NCI-H2227 (cell line): ENCODE results near the gene UBL3.

Experiments used
- DNase-seq: peaks from one replicate; lab custom pipeline; 2025; ENCODE audit not compliant: unreplicated experiment; lab: John Stamatoyannopoulos, UW

The UBL3 gene

GRCh38 chr13:29810898-29811297 lies 39.5 kb downstream of the UBL3 start:
- DNase-seq = no peak

GRCh38 chr13:29810145-29810742 lies 40.2 kb downstream of the UBL3 start:
- DNase-seq = no peak

- DNase-seq = no peak
These were observed 42.2 kb downstream of the UBL3 start for GRCh38 chr13:29808264-29808663.

- no peak for DNase-seq
These were observed 44.1 kb downstream of the UBL3 start for GRCh38 chr13:29805994-29806979.

- DNase-seq = no peak
These were observed 47.2 kb downstream of the UBL3 start for GRCh38 chr13:29803221-29803620.

- no peak for DNase-seq
These were observed 47.8 kb downstream of the UBL3 start for GRCh38 chr13:29802621-29803020.

DNA sequence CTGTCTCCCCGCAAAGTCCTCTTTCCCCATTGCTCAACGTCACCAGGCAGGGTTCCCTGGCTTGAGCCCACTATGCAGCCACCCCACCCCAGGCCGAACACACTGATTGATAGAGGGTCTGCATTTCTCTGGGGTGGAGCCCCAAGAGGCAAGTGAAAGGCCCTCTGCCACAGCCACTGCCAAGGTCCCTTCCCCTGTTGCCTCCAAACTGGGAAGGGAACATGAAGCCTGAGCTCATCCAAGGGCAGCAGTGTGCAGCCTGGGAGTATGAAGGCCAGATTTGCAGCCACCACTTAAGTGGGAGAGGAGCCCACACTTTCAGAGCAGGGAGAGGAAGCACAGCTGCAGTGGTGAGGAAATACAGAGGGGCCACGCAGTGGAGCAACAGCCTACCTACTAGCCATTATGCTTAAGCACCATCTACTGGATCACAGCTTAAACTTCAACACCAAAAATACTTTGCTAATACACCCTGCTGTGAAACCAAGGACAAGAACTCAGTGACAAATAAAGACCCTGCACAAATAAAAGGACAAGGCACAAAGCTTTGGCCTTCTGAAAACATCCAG lies 48.6 kb downstream of the UBL3 start:
- DNase-seq = no peak

- DNase-seq = no peak
These were observed 49.3 kb downstream of the UBL3 start for GRCh38 chr13:29801102-29801501.

- no peak for DNase-seq
These were observed 49.7 kb downstream of the UBL3 start for GRCh38 chr13:29800687-29801086.

- DNase-seq = no peak
These were observed 51.4 kb downstream of the UBL3 start for GRCh38 chr13:29799041-29799440.

- DNase-seq = no peak
These were observed 58.2 kb downstream of the UBL3 start for GRCh38 chr13:29791997-29792780.

GRCh38 chr13:29791508-29791907 lies 58.9 kb downstream of the UBL3 start:
- no peak for DNase-seq

GRCh38 chr13:29786698-29787097 lies 63.7 kb downstream of the UBL3 start:
- no peak for DNase-seq

GRCh38 chr13:29785978-29786377 lies 64.4 kb downstream of the UBL3 start:
- no peak for DNase-seq

DNA sequence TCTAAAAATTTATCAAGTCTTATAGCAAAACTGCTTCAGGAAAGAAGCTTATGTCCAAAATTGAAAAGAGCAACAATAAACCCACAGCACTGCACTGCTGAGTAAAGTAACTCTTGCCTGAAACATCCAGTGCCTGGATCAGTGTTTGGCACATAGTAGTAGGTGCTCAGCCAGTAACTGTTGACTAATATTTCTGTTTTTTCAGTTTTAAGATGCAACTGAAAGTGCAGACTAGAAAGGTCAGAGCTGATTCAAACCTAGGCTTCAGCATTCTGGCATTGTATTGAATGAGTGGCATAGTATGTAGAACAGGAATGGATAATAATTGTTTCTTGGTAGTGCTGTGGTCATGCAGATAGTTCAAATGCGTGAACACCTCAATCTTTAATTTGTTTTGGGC lies 67.6 kb downstream of the UBL3 start:
- no peak for DNase-seq

DNA sequence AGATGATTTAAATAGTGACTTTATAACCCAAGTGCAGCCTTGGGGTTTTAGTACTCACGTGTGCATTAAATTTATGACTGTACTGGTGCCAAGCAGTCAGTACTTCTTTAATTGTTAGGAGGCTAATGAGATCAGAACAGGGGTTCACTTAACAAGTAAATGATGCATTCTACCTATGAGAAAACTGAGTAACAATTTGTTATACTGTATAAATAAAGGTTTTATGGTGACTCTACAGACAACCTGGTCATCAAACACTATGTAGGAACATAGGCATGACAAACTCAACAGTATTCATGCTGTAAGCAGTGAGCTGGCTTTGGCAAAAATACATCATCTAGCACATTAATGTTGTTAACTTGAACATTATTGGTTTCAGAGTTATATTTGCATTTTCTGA lies 75.6 kb downstream of the UBL3 start:
- no peak for DNase-seq

- DNase-seq = peak; percentile 0
These were observed 79.2 kb downstream of the UBL3 start for GRCh38 chr13:29771247-29771646.

DNA sequence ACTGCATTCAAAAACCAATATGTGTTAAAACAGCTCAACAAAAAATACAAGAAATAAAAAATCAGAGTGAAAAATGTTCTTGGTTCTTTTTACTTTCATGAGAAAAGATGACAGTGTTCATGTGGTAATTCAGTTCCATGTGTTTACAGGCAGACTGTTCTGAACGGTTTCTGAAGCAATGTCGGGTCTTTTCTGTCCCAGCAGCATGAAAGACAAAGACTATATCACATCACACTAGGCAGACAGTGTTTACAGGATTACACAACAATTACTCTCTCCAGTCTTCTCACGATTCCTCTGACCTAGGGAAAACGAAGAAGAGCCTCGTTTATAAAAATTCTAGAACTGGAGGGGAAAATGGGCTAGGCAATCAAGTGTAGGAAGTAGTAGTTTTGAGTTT lies 83.4 kb downstream of the UBL3 start:
- DNase-seq = no peak

GRCh38 chr13:29763436-29764180 lies 86.8 kb downstream of the UBL3 start:
- no peak for DNase-seq

- DNase-seq = no peak
These were observed 88.6 kb downstream of the UBL3 start for GRCh38 chr13:29761815-29762214.

DNA sequence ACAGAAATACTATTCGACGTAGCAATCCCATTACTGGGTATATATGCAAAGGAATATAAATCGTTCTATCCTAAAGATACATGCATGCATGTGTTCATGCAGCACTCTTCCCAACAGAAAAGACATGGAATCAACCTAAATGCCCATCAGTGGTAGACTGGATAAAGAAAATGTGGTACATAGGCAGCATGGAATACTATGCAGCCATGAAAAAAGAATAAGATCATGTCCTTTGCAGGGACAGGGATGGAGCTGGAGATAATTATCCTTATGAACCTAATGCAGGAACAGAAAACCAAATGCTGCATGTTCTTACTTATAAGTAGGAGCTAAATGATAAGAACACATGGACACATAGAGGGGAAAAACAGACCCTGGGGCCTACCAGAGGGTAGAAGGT lies 89.3 kb downstream of the UBL3 start:
- no peak for DNase-seq
